HL-60 (cell line): ENCODE results near the gene NUDT14.

Source experiments
- DNase-seq, 2 experiments: peaks; one replicate each; pipeline ENCODE4 v3.0.0-alpha.2; 2010 to 2020; ENCODE audit warnings: low read depth in 1 of 2, low spot score in 1 of 2
- H3K27ac ChIP-seq: fragments of 250-450 bp; sonication (Bioruptor Pico); replicated peaks from 2 replicates; pipeline ENCODE4 v1.5.1; 2020; ENCODE audit warnings: mild to moderate bottlenecking, moderate library complexity
- H3K27me3 ChIP-seq: fragments of 250-450 bp; sonication (Bioruptor Pico); 2 replicates; pipeline ENCODE4 v1.5.1; 2021; ENCODE audit warnings: mild to moderate bottlenecking, moderate library complexity; ENCODE audit not compliant: insufficient read depth, poor library complexity, severe bottlenecking
- H3K4me3 ChIP-seq: replicated peaks from 2 replicates; pipeline ENCODE4 v1.5.1; 2011; ENCODE audit warnings: mild to moderate bottlenecking, control low read depth, low read length; ENCODE audit not compliant: insufficient read depth
- GABPA ChIP-seq: IDR thresholded peaks from 2 replicates; pipeline ENCODE4 v1.6.1; 2012; ENCODE audit warnings: low read depth
- POLR2AphosphoS5 ChIP-seq: IDR thresholded peaks from 2 replicates; pipeline ENCODE4 v1.6.1; 2012; ENCODE audit warnings: low read depth
- SPI1 ChIP-seq: IDR thresholded peaks from 2 replicates; pipeline ENCODE4 v1.6.1; 2012; ENCODE audit warnings: low read depth, mild to moderate bottlenecking, borderline replicate concordance
- TF ChIP-seq, protein P1 (sequence below): IDR thresholded peaks from 2 replicates; pipeline ENCODE4 v1.6.1; 2012; ENCODE audit warnings: low read depth; ENCODE audit not compliant: insufficient replicate concordance
- TF ChIP-seq, protein P2 (sequence below): IDR thresholded peaks from one replicate; pipeline ENCODE4 v1.5.1; 2011; ENCODE audit warnings: low read length, control low read depth, inconsistent platforms; ENCODE audit not compliant: insufficient read depth

The NUDT14 gene

DNA sequence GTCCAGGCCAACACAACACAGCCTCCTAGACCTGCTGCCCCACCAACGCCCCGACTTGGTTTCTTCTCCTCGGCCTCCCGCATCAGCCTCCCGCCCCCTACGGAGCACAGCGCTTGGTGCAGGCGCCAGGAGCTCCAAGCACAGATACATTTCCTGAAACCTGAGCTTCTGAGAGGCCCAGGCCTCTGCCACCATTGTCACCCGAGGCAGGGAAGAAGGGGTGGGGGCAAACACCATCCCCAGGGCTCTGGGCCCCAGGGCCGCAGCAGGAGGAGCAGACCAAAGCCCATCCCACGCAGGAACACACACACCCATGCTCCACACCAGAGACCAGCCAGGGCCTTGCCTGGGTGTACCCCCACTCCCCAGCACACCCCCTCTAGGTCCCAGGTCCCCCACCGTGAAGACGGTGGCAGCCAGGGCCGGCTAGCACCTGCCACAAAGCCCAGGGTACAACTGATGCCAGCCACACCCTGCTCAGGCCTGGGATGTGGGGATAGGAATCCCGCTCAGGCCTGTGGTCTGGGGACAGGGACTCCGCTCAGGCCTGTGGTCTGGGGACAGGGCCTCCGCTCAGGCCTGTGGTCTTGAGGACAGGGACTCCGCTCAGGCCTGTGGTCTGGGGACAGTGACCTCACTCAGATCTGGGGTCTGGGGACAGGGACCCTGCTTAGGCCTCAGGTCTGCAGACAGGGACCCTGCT lies 17.9 kb downstream of the NUDT14 start:
- TF ChIP-seq, protein P1, sequence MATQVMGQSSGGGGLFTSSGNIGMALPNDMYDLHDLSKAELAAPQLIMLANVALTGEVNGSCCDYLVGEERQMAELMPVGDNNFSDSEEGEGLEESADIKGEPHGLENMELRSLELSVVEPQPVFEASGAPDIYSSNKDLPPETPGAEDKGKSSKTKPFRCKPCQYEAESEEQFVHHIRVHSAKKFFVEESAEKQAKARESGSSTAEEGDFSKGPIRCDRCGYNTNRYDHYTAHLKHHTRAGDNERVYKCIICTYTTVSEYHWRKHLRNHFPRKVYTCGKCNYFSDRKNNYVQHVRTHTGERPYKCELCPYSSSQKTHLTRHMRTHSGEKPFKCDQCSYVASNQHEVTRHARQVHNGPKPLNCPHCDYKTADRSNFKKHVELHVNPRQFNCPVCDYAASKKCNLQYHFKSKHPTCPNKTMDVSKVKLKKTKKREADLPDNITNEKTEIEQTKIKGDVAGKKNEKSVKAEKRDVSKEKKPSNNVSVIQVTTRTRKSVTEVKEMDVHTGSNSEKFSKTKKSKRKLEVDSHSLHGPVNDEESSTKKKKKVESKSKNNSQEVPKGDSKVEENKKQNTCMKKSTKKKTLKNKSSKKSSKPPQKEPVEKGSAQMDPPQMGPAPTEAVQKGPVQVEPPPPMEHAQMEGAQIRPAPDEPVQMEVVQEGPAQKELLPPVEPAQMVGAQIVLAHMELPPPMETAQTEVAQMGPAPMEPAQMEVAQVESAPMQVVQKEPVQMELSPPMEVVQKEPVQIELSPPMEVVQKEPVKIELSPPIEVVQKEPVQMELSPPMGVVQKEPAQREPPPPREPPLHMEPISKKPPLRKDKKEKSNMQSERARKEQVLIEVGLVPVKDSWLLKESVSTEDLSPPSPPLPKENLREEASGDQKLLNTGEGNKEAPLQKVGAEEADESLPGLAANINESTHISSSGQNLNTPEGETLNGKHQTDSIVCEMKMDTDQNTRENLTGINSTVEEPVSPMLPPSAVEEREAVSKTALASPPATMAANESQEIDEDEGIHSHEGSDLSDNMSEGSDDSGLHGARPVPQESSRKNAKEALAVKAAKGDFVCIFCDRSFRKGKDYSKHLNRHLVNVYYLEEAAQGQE, result no peak
- TF ChIP-seq POLR2AphosphoS5, result no peak
- no peak for TF ChIP-seq GABPA
- TF ChIP-seq, protein P2, sequence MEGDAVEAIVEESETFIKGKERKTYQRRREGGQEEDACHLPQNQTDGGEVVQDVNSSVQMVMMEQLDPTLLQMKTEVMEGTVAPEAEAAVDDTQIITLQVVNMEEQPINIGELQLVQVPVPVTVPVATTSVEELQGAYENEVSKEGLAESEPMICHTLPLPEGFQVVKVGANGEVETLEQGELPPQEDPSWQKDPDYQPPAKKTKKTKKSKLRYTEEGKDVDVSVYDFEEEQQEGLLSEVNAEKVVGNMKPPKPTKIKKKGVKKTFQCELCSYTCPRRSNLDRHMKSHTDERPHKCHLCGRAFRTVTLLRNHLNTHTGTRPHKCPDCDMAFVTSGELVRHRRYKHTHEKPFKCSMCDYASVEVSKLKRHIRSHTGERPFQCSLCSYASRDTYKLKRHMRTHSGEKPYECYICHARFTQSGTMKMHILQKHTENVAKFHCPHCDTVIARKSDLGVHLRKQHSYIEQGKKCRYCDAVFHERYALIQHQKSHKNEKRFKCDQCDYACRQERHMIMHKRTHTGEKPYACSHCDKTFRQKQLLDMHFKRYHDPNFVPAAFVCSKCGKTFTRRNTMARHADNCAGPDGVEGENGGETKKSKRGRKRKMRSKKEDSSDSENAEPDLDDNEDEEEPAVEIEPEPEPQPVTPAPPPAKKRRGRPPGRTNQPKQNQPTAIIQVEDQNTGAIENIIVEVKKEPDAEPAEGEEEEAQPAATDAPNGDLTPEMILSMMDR, result no peak
- no peak for TF ChIP-seq SPI1
- Histone ChIP-seq H3K27me3 (peaks cover 8% of the 10 kb centered on the region), H3K27ac (no peak overlapping the region), H3K4me3 (no peak overlapping the region)
- no peak for DNase-seq

DNA sequence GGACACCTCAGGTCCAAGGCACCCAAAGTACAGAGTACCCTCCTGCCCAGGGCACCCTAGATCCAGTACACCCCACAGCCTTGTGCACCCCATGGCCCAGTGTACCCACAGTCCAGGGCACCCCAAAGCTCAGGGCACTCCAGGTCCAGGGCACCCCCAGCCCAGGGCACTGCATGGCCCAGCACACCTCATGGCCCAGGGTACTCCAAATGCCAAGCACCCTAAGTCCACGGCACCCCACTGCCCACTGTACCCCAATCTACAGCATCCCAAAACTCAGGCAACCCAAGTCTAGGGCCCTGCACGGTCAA lies 18.5 kb downstream of the NUDT14 start:
- H3K4me3 ChIP-seq, result no peak overlapping the region
- no peak overlapping the region for H3K27ac ChIP-seq
- H3K27me3 ChIP-seq, result peaks cover 8% of the 10 kb centered on the region
- TF ChIP-seq SPI1 (no peak), GABPA (no peak), POLR2AphosphoS5 (no peak)
- TF ChIP-seq, protein P1, result no peak
- TF ChIP-seq, protein P2, result no peak
- no peak for DNase-seq

DNA sequence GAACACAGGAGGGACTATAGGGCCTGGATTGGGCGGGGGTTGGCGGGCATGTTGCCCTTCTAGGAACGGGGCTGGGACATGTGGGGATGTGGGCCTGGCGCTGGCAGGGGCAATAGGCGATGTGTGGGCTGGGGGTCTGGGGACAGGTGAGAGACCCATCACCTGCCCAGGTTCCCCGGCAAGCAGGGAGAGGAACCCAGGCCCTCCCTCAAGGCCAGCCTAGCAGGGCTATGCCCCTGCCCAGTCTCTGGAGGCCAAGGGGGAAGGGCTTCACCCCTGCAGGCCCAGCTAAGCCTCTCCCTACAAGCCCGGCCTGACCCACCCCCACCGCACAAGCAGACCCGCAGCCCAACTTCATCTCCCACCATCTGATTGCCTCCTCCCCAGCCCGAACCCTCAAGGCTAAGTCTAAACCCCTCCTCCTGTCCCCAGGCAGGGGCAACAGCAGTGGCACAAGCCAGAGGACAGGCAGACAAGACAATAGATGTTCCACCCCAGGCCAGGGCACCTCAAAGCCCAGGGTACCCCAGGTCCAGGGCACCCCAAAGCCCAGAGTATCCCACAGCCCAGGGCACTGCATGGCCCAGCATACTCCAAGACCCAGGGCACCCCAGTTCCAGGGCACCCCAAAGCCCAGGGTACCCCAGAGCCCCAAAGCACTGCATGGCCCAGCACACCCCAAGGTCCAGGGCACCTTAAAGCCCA lies 19.0 kb downstream of the NUDT14 start:
- Histone ChIP-seq H3K27ac (no peak overlapping the region), H3K4me3 (no peak overlapping the region), H3K27me3 (peaks cover 7% of the 10 kb centered on the region)
- TF ChIP-seq, protein P2, result no peak
- TF ChIP-seq SPI1, result no peak
- no peak for TF ChIP-seq POLR2AphosphoS5
- no peak for TF ChIP-seq GABPA
- no peak for DNase-seq
